AG09309 (cell line): ENCODE data around the gene SLC24A3.

Experiments
- DNase-seq: peaks from one replicate; pipeline ENCODE4 v3.0.0-alpha.2; 2010; ENCODE audit warnings: low read depth
- H3K4me3 ChIP-seq: 2 replicates; pipeline ENCODE4 v1.5.1; 2011; ENCODE audit warnings: mild to moderate bottlenecking, low read depth, low read length, moderate library complexity; ENCODE audit not compliant: control insufficient read depth
- CTCF ChIP-seq: IDR thresholded peaks from 2 replicates; pipeline ENCODE4 v1.5.1; 2011; ENCODE audit warnings: mild to moderate bottlenecking, low read depth, low read length, inconsistent platforms; ENCODE audit not compliant: insufficient read depth, control insufficient read depth; ENCODE audit errors: missing control alignments

The SLC24A3 gene

GRCh38 chr20:19742974-19743639 is 530.7 kb downstream of the SLC24A3 start:
- DNase-seq = no peak
- no peak for TF ChIP-seq CTCF

GRCh38 chr20:19743640-19743995 is 531.2 kb downstream of the SLC24A3 start:
- no peak for DNase-seq
- no peak for TF ChIP-seq CTCF
- H3K4me3 ChIP-seq = no peak overlapping the region

More at GRCh38 chr20:19742974-19743639, 530.7 kb downstream of the SLC24A3 start:
- H3K4me3 ChIP-seq = no peak overlapping the region

GRCh38 chr20:19745106-19745505 is 532.7 kb downstream of the SLC24A3 start:
- H3K4me3 ChIP-seq = no peak overlapping the region

DNA sequence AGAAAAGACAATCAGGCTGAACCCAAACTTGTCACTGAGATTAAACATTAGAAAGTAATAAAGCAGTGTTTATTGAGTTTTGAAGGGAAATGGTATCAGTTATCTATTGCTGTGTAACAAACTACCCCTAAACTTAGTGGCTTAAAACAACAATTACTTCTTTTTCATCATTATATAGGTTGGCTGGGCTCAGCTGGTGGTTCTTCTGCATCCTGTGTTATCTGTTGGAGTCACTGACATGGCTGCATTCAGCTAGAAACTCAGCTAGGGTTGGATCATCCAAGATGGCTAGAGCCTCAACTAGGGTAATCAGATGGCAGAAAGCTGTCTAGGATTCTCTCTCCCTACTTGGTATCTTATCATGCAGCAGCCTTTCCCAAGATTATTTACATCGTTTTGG is 533.1 kb downstream of the SLC24A3 start:
- DNase-seq = no peak
- no peak for TF ChIP-seq CTCF
- H3K4me3 ChIP-seq = no peak overlapping the region

More at GRCh38 chr20:19745106-19745505, 532.7 kb downstream of the SLC24A3 start:
- no peak for TF ChIP-seq CTCF
- DNase-seq = no peak

- DNase-seq = no peak
- H3K4me3 ChIP-seq = no peak overlapping the region
- no peak for TF ChIP-seq CTCF
Observed at GRCh38 chr20:19746396-19746795, 534.0 kb downstream of the SLC24A3 start.

DNA sequence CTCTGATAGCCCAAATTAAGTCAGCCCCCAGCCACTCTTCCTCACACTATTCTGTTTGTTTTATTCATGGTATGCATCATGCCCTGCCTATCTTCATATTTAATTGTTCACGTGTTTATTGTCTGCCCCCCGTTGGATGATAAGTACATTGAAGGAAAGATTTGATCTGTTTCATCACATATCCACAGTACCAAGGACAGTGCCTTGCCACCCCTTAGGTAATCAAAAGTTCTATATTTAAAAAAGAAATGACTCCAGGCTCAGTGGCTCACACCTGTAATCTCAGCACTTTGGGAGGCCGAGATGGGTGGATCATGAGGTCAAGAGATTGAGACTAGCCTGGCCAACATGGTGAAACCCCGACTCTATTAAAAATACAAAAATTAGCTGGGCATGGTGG is 535.5 kb downstream of the SLC24A3 start:
- no peak for DNase-seq
- H3K4me3 ChIP-seq = no peak overlapping the region
- TF ChIP-seq CTCF = no peak
